Breast epithelium (tissue), 4 donors: Measurements from ENCODE around the gene MOV10. TPM values are rescaled to one million over a fixed set of nuclear protein-coding genes. Genes with fewer than 3 reads are reported as not detected.
"Not testable (repeated sequence)": the region's sequence is repeated elsewhere in the genome, so short reads cannot be mapped to it uniquely, and the experiment has no call there.

Experiments
- DNase-seq, 2 donors: peaks; one replicate each; pipeline ENCODE4 v3.0.0-alpha.2; 2019; ENCODE audit warnings: low spot score in 2 of 2
- H3K27ac ChIP-seq, 2 donors: fragments of 200-600 bp; sonication (generic) in 1 of 2; one replicate each; pipeline ENCODE4 v1.5.1; 2016 to 2019; ENCODE audit warnings: mild to moderate bottlenecking in 1 of 2
- H3K27me3 ChIP-seq, 2 donors: fragments of 200-600 bp; sonication (generic) in 1 of 2; one replicate each; pipeline versions ENCODE4 v1.5.1 to v1.6.0; 2017 to 2019; ENCODE audit warnings: control low read depth in 1 of 2, mild to moderate bottlenecking in 1 of 2
- H3K36me3 ChIP-seq: fragments of 200-600 bp; one replicate; pipeline ENCODE4 v1.5.1; 2019
- H3K4me1 ChIP-seq, 2 donors: fragments of 200-600 bp; sonication (generic); one replicate each; pipeline ENCODE4 v1.5.1; 2016 to 2019; ENCODE audit warnings: control low read depth in 1 of 2
- H3K4me3 ChIP-seq, 3 donors: fragments of 200-600 bp; sonication (generic); 1 replicate in 2 of 3; 2 replicates in 1 of 3; pipeline ENCODE4 v1.5.1; 2016 to 2019; ENCODE audit warnings: mild to moderate bottlenecking in 3 of 3, moderate library complexity in 2 of 3
- H3K9me3 ChIP-seq, 2 donors: fragments of 200-600 bp; sonication (generic) in 1 of 2; one replicate each; pipeline ENCODE4 v1.5.1; 2016 to 2019; ENCODE audit warnings: control low read depth in 1 of 2
- POLR2A ChIP-seq: fragments of 450-650 bp; IDR thresholded peaks from one replicate; pipeline ENCODE4 v1.6.1; 2016; ENCODE audit warnings: antibody characterized with exemption, mild to moderate bottlenecking, moderate library complexity
- POLR2AphosphoS5 ChIP-seq, 3 donors: sonication (generic); formaldehyde crosslinking; IDR thresholded peaks; one replicate each; pipeline ENCODE4 v1.6.1; 2017; ENCODE audit warnings: antibody characterized with exemption in 3 of 3
- intact Hi-C: fragments of 100-400 bp; cut with DNase I; formaldehyde crosslinking; loops from one replicate; pipeline ENCODE4 v1.15.1; 2023; ENCODE audit warnings: low total_unique reads
- total RNA-seq, 3 donors: library from RNA; depleted of rRNA; stranded (reverse); fragments of >200 nt; gene quantifications; one replicate each; pipeline ENCODE4 v1.1.0, GENCODE V29; 2016
- TF ChIP-seq, protein P1 (sequence below), 3 donors: fragments of 450-650 bp; IDR thresholded peaks; one replicate each; pipeline ENCODE4 v1.5.1; 2016 to 2017; ENCODE audit warnings: antibody characterized with exemption in 3 of 3, mild to moderate bottlenecking in 3 of 3, moderate library complexity in 3 of 3

MOV10 gene
- total RNA-seq, 3 donors from 2014 or later, result 14.7 to 52.2 (median 42.6) TPM

DNA sequence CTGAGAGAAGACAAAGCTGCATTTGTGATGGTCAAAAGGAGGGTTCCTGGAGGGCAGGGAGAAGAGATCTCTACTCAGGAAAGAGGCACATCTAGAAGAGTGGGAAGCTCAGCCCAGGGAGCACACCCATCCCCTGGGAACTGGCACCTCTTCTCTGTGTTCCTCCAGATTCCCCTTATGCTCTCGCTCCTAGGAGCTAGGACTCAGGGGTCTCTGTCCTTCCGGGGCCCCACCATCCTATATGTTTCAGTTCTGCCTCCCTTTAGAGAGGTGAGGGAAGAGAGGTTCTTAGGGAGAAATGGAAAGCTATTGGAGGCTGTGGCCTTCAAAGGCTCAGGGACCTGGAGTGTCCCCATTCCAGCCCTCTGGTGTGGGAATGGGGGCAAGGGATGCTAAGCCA lies 45.2 kb downstream of the MOV10 start:
- intact Hi-C loops, result loop anchor here (5.0 to 10.0 kb wide), 2 partner anchors 88 to 335 kb away; no protein-coding TSS in a partner anchor
- H3K4me3 ChIP-seq, result no peak overlapping the region
- no peaks in the 10 kb centered on the region for H3K27me3 ChIP-seq
- no peaks in the 10 kb centered on the region for H3K36me3 ChIP-seq
- no peak for DNase-seq
- H3K27ac ChIP-seq, result no peak overlapping the region
- no peak for TF ChIP-seq POLR2A
- TF ChIP-seq POLR2AphosphoS5 (IDR thresholded peaks at IDR 0.05), result no peak
- TF ChIP-seq, protein P1, sequence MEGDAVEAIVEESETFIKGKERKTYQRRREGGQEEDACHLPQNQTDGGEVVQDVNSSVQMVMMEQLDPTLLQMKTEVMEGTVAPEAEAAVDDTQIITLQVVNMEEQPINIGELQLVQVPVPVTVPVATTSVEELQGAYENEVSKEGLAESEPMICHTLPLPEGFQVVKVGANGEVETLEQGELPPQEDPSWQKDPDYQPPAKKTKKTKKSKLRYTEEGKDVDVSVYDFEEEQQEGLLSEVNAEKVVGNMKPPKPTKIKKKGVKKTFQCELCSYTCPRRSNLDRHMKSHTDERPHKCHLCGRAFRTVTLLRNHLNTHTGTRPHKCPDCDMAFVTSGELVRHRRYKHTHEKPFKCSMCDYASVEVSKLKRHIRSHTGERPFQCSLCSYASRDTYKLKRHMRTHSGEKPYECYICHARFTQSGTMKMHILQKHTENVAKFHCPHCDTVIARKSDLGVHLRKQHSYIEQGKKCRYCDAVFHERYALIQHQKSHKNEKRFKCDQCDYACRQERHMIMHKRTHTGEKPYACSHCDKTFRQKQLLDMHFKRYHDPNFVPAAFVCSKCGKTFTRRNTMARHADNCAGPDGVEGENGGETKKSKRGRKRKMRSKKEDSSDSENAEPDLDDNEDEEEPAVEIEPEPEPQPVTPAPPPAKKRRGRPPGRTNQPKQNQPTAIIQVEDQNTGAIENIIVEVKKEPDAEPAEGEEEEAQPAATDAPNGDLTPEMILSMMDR (IDR thresholded peaks at IDR 0.05), result no peak
- H3K9me3 ChIP-seq, result no peaks in the 10 kb centered on the region
- H3K4me1 ChIP-seq, result peaks cover 7% of the 10 kb centered on the region in 2 donors

GRCh38 chr1:112720800-112721199 lies 46.3 kb downstream of the MOV10 start:
- no peak for TF ChIP-seq POLR2AphosphoS5 (IDR thresholded peaks at IDR 0.05)
- no peak for TF ChIP-seq POLR2A
- TF ChIP-seq, protein P1 (IDR thresholded peaks at IDR 0.05), result no peak
- no peaks in the 10 kb centered on the region for H3K36me3 ChIP-seq
- intact Hi-C loops, result loop anchor here (10.0 kb wide), 1 partner anchor 334 kb away; no protein-coding TSS in a partner anchor
- no peak overlapping the region for H3K4me3 ChIP-seq
- peaks cover 7% of the 10 kb centered on the region in 2 donors for H3K4me1 ChIP-seq
- no peak overlapping the region for H3K27ac ChIP-seq
- H3K27me3 ChIP-seq, result no peaks in the 10 kb centered on the region
- H3K9me3 ChIP-seq, result no peaks in the 10 kb centered on the region
- no peak for DNase-seq

DNA sequence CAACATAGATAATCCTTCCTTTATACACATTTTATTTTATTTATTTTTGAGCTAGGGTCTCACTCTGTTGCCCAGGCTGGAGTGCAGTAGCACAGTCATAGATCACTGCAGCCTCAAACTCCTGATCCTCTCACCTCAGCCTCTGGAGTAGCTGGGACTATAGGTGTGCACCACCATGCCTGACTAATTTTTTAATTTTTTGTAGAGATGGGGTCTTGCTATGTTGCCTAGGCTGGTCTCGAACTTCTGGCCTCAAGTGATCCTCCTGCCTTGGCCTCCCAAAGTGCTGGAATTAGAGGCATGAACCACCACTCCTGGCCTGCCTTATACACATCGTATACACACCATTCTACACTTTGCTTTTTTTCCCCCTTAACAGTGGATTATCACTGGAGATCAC lies 46.8 kb downstream of the MOV10 start:
- DNase-seq, H3K36me3 ChIP-seq, H3K4me3 ChIP-seq, H3K27me3 ChIP-seq, H3K4me1 ChIP-seq, H3K9me3 ChIP-seq, H3K27ac ChIP-seq: not testable (repeated sequence)
- intact Hi-C loops, result loop anchor here (10.0 kb wide), 1 partner anchor 334 kb away; no protein-coding TSS in a partner anchor

- Histone ChIP-seq H3K4me3 (peak overlapping the region in 1 of 3 donors; percentile 48), H3K27ac (peak overlapping the region; percentile 29 to 48), H3K27me3 (no peaks in the 10 kb centered on the region), H3K9me3 (no peaks in the 10 kb centered on the region), H3K36me3 (no peaks in the 10 kb centered on the region), H3K4me1 (peaks cover 7% of the 10 kb centered on the region in 2 donors)
- intact Hi-C loops, result loop anchor here (10.0 kb wide), 1 partner anchor 333 kb away; no protein-coding TSS in a partner anchor
- TF ChIP-seq, protein P1 (IDR thresholded peaks at IDR 0.05), result no peak
- TF ChIP-seq POLR2A (no peak), POLR2AphosphoS5 (IDR thresholded peaks at IDR 0.05) (no peak)
- DNase-seq, result no peak
These were observed 47.6 kb downstream of the MOV10 start for GRCh38 chr1:112721966-112722524.

- no peak for DNase-seq
- Histone ChIP-seq H3K27me3 (no peaks in the 10 kb centered on the region), H3K4me1 (peaks cover 7% of the 10 kb centered on the region in 2 donors), H3K27ac (peak overlapping the region; percentile 29 to 48), H3K9me3 (no peaks in the 10 kb centered on the region), H3K36me3 (no peaks in the 10 kb centered on the region), H3K4me3 (peak overlapping the region in 2 of 3 donors; percentile 37 to 48)
- intact Hi-C loops, result loop anchor here (10.0 kb wide), 1 partner anchor 332 kb away; no protein-coding TSS in a partner anchor
- TF ChIP-seq, protein P1 (IDR thresholded peaks at IDR 0.05), result no peak
- no peak for TF ChIP-seq POLR2A
- TF ChIP-seq POLR2AphosphoS5 (IDR thresholded peaks at IDR 0.05), result no peak
These were observed 48.4 kb downstream of the MOV10 start for GRCh38 chr1:112722601-112723510.
